ENCODE measurements around the gene SIGMAR1.

Gene SIGMAR1

DNA sequence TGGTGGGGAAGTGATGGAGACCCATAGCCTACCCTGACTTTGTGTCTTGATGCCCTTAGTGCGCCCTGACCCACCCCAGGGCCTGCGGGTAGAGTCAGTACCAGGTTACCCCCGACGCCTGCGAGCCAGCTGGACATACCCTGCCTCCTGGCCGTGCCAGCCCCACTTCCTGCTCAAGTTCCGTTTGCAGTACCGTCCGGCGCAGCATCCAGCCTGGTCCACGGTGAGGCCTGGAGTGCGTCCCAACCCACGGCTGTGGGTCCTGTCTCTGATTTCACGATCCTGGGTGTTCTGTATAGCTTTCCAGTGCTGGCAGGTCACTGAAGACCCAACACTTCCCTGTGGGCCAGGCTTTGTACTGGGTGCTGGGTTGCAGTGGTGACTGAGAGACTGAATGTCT, 20.9 kb upstream of the SIGMAR1 start:
- no peak for FAIRE-seq
- TF ChIP-seq POU2F2 (IDR thresholded peaks at IDR 0.05; ENCODE audit: low read depth, low read length) (no peak), POLR2A (IDR thresholded peaks at IDR 0.05; ENCODE audit: low read depth, low read length) (no peak), POLR2AphosphoS5 (IDR thresholded peaks at IDR 0.05; ENCODE audit: low read depth, low read length) (no peak), PAX5 (IDR thresholded peaks at IDR 0.05; ENCODE audit: insufficient read depth, low read length, severe bottlenecking) (no peak), TAF1 (IDR thresholded peaks at IDR 0.05; ENCODE audit: low read depth, low read length) (no peak)
- DNase-seq (ENCODE audit: insufficient read length, low spot score): no peak

DNA sequence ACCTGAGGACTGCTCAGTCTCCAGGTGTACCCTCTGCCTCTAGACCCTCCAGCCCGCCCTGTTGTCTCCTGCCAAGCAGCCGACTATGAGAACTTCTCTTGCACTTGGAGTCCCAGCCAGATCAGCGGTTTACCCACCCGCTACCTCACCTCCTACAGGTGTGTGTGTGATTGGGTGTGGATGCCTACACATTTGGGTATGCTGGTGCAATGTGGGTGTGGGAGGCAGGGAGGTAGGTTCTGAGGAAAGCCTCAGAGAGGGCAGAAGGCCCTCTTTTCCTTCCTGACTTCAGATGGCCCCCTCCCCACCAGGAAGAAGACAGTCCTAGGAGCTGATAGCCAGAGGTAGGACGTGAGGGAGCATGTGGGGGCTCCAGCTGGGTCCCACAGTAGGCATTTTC, 19.4 kb upstream of the SIGMAR1 start:
- DNase-seq (ENCODE audit: insufficient read length, low spot score) (no peak), FAIRE-seq (no peak)
- TF ChIP-seq TAF1 (IDR thresholded peaks at IDR 0.05; ENCODE audit: low read depth, low read length) (no peak), POLR2AphosphoS5 (IDR thresholded peaks at IDR 0.05; ENCODE audit: low read depth, low read length) (no peak), POU2F2 (IDR thresholded peaks at IDR 0.05; ENCODE audit: low read depth, low read length) (no peak), SPI1 (IDR thresholded peaks at IDR 0.05; ENCODE audit: low read depth, low read length) (no peak), POLR2A (IDR thresholded peaks at IDR 0.05; ENCODE audit: low read depth, low read length) (no peak), PAX5 (IDR thresholded peaks at IDR 0.05; ENCODE audit: insufficient read depth, low read length, severe bottlenecking) (no peak)

DNA sequence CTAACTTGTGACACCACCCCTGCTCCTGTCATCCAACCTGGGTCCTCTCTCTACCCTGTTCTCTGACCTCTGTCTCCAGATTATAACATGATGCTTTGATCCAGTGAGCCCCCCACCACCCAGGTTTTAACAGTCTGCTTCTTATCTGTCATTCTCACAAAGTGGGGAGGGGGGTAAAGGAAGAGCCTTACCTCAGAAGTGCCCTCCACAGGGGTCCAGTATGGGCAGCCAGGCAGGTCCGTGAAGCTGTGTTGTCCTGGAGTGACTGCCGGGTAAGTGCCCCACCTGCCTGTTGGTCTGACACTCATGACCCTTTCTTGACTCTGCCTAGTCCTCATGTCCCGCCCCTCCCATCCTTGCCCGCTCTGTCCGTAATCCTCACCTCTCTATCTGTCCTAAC, 17.8 kb upstream of the SIGMAR1 start:
- no peak for FAIRE-seq
- no peak for DNase-seq (ENCODE audit: insufficient read length, low spot score)
- TF ChIP-seq POLR2A (IDR thresholded peaks at IDR 0.05; ENCODE audit: low read depth, low read length): no peak
- TF ChIP-seq POLR2AphosphoS5 (IDR thresholded peaks at IDR 0.05; ENCODE audit: low read depth, low read length): no peak
- TF ChIP-seq SPI1 (IDR thresholded peaks at IDR 0.05; ENCODE audit: low read depth, low read length): no peak
- TF ChIP-seq TAF1 (IDR thresholded peaks at IDR 0.05; ENCODE audit: low read depth, low read length): no peak

DNA sequence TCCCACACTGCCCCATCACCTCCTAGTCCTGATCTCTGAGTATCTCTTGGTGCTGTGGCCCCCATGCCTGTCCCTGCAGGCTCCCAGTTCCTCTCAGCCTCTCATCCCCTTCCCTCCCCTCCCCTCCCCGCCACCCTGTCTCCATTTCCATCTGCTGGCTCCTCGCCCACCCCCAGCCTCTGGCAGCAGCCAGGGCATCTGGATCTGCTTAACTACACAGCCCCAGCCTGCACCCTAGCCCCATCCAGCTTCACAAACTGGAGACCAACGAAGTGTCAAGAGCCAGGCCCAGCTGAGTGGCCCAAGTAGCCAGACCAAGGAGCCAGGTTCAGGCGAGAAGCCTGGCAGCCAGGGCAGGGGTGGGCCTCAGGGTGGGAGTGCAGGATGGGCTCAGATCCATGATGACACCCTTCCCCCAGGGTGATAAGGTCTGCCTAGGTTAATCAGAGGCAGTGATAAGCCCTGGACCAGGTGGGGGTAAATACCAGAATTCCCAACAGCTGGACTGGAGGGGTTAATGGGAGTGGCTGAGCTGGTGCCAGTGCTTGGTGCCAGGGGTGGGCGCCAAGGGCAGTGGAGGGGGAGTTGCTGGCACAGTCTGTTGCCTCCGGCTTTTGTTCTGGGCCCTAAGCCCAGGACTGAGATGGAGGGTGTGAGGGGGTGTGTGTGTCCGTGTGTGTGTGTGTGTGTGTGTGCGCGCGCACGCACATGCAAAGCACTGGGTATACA, 16.9 kb upstream of the SIGMAR1 start:
- DNase-seq (ENCODE audit: insufficient read length, low spot score) (no peak), FAIRE-seq (no peak)
- TF ChIP-seq PAX5 (IDR thresholded peaks at IDR 0.05; ENCODE audit: insufficient read depth, low read length, severe bottlenecking): no peak
- TF ChIP-seq TAF1 (IDR thresholded peaks at IDR 0.05; ENCODE audit: low read depth, low read length): no peak
- no peak for TF ChIP-seq POLR2A (IDR thresholded peaks at IDR 0.05; ENCODE audit: low read depth, low read length)
- no peak for TF ChIP-seq POLR2AphosphoS5 (IDR thresholded peaks at IDR 0.05; ENCODE audit: low read depth, low read length)
- no peak for TF ChIP-seq POU2F2 (IDR thresholded peaks at IDR 0.05; ENCODE audit: low read depth, low read length)
- TF ChIP-seq SPI1 (IDR thresholded peaks at IDR 0.05; ENCODE audit: low read depth, low read length): no peak

DNA sequence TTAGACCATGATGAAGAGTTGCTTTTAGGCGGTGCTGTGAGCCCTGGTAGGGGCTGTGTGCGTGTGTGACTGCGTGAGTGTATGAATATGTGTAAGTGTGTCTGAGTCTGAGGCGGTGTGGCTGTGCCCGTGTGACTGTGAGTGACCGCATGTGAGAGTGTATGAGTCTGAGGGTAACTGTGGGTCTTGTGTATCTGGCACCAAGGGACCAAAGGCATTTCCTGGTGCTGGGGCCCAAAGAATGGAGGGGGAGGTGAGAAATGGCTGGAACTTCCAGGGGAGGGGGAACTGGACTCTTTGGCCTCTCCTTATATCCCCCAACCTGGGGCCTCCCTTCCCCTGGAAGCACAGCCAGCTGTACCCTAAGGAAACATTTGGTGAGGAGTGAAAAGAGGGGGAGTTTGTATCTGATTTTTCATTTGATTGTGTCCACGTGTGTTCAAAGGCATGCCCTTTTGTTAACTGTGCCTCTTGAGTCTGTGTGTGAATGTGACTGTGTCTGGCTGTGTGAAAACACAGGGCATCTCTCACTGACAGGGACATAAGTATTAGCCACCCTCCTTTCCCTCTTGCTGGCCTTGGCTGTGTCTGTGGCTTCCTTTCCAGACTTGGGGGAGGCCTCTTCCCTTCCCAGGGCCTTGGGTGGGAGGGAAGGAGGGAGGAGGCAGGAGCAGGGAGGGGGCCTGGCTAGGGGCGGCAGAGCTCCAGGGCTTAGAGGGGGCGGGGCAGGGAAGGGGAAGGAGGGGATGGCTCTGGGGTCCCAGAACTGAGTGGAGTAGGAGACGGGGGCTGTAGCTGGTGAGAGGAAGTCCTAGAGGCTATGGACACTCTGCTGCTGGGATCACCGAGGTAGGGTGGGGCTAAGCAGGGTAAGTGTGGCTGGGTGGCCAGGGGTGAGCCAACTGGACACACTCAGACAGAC, 15.8 kb upstream of the SIGMAR1 start:
- TF ChIP-seq POU2F2 (IDR thresholded peaks at IDR 0.05; ENCODE audit: low read depth, low read length) (no peak), POLR2AphosphoS5 (IDR thresholded peaks at IDR 0.05; ENCODE audit: low read depth, low read length) (no peak), POLR2A (IDR thresholded peaks at IDR 0.05; ENCODE audit: low read depth, low read length) (no peak), PAX5 (IDR thresholded peaks at IDR 0.05; ENCODE audit: insufficient read depth, low read length, severe bottlenecking) (no peak), TAF1 (IDR thresholded peaks at IDR 0.05; ENCODE audit: low read depth, low read length) (no peak), SPI1 (IDR thresholded peaks at IDR 0.05; ENCODE audit: low read depth, low read length) (no peak)
- DNase-seq (ENCODE audit: insufficient read length, low spot score): no peak
- FAIRE-seq: no peak

DNA sequence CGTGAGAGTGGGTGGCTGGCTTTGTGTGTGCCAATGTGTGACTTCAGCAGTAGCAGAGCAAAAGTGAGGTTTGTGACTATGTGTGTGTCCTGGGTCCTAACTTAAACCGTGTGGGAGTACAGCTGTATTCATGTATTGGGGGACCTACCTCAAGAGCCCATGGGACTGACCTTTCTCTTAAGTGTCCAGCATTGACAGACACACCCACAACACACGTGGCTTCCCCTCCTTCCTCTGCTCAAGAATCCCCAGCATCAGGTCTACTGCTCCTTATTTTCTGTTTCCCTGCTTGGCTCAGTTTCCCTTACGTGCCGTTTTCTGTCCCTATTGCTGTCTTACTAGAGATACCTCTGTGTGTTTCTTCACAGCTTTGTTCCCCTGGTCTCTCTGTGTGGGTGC, 15.0 kb upstream of the SIGMAR1 start:
- DNase-seq (ENCODE audit: insufficient read length, low spot score): no peak
- FAIRE-seq: no peak
- TF ChIP-seq POLR2A (IDR thresholded peaks at IDR 0.05; ENCODE audit: low read depth, low read length) (no peak), SPI1 (IDR thresholded peaks at IDR 0.05; ENCODE audit: low read depth, low read length) (no peak)

DNA sequence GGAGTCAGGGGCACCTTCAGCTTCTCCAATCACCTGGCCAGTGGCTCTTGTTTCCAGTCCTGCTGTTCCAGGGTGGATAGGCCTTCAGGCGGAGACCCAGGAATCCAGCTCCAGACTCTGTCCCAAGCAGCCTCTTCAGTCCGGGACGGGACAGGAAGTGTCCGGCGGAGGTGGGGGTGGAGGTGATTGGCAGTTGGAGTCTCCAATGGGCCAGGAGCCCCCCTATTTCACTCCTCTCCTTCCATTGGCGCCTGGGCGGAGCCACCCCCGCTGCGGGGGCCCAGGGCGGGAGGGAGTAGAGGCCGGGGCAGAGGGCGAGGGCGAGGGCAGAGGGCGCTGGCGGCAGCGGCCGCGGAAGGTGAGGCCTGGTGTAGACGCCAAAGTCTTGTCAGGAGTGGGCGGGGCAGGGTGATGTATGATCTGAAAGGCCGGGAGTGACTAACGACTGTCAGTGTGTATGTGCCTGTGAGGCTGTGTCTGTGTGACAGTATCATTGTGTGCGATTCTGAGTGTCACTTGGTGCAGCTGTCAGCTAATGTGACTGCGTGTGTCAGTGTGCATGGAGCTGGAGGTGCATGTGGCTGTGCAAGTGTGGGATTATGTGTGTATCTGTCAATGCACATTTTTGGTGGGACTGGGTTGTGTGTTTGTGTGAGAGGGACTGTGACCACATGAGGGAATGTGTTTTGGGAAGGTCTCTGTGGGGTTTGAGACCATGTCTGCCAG, 14.5 kb upstream of the SIGMAR1 start, which contains the start of gene IL11RA:
TSS of gene IL11RA (plus strand) at position 310 of the 726 bp plus-strand sequence. CDS start 3,033 bp downstream, outside the sequence.
- FAIRE-seq: peak; percentile 85
- no peak for DNase-seq (ENCODE audit: insufficient read length, low spot score)
- TF ChIP-seq SPI1 (IDR thresholded peaks at IDR 0.05; ENCODE audit: low read depth, low read length) (no peak), POU2F2 (IDR thresholded peaks at IDR 0.05; ENCODE audit: low read depth, low read length) (no peak), POLR2A (IDR thresholded peaks at IDR 0.05; ENCODE audit: low read depth, low read length) (no peak)

DNA sequence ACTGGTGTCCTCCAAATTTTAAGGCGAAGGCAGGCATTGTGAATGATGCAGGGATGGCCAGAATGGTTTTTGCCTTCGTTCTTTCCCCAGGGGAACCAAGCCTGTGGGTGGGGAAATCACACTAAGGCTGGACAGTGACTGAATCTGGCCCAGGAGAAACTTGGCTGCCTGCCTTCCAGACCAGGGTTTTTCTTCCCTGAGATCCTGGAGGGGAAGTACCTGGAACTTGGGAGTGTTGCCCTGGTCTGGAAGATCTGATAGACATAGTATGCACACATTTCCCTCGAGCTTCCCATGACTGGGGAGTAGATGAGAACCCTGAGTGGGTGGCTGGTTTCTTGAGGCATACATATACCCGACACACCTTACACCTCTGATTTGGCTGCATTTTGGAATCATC, 13.7 kb upstream of the SIGMAR1 start:
- no peak for TF ChIP-seq PAX5 (IDR thresholded peaks at IDR 0.05; ENCODE audit: insufficient read depth, low read length, severe bottlenecking)
- no peak for TF ChIP-seq TAF1 (IDR thresholded peaks at IDR 0.05; ENCODE audit: low read depth, low read length)
- no peak for TF ChIP-seq SPI1 (IDR thresholded peaks at IDR 0.05; ENCODE audit: low read depth, low read length)
- no peak for FAIRE-seq
- no peak for DNase-seq (ENCODE audit: insufficient read length, low spot score)

DNA sequence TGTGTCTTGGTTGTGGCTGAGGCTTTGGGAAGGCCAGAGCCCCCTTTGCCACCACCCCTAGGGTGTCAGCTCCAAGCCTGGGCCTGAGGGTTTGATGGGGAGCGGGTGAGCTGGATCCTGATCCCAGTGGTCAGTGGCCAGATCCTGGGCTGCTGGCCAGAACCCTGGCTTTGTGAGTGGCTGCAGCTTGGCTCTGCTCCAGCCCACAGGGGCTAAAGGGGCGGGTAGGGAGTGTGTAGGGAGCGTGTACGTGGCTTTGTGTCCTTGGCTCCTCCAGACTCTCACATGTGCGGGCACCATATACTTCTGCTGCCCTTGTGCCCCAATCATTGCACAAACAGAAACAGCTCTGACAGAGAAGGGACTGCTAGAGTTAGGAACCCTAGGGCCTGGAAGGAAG, 13.2 kb upstream of the SIGMAR1 start:
- no peak for FAIRE-seq
- no peak for DNase-seq (ENCODE audit: insufficient read length, low spot score)
- TF ChIP-seq POU2F2 (IDR thresholded peaks at IDR 0.05; ENCODE audit: low read depth, low read length): no peak
- no peak for TF ChIP-seq TAF1 (IDR thresholded peaks at IDR 0.05; ENCODE audit: low read depth, low read length)
- no peak for TF ChIP-seq SPI1 (IDR thresholded peaks at IDR 0.05; ENCODE audit: low read depth, low read length)
- no peak for TF ChIP-seq POLR2A (IDR thresholded peaks at IDR 0.05; ENCODE audit: low read depth, low read length)
- TF ChIP-seq PAX5 (IDR thresholded peaks at IDR 0.05; ENCODE audit: insufficient read depth, low read length, severe bottlenecking): no peak
- no peak for TF ChIP-seq POLR2AphosphoS5 (IDR thresholded peaks at IDR 0.05; ENCODE audit: low read depth, low read length)
